Mononuclear cell (primary cell): ENCODE measurements around the gene CD180. TPM values are rescaled to one million over a fixed set of nuclear protein-coding genes. Genes with fewer than 3 reads are reported as not detected.
A peak's percentile ranks its signal among the peaks of the same experiment; 100 is the strongest.

Source experiments
- H3K27me3 ChIP-seq: 2 replicates; pipeline ENCODE4 v1.6.0; 2011; ENCODE audit warnings: low read length, control low read depth; ENCODE audit not compliant: insufficient read depth
- H3K4me1 ChIP-seq: 2 replicates; pipeline ENCODE4 v1.5.1; 2011; ENCODE audit warnings: mild to moderate bottlenecking, low read length, control low read depth; ENCODE audit not compliant: insufficient read depth
- H3K4me3 ChIP-seq: 2 replicates; pipeline ENCODE4 v1.5.1; 2011; ENCODE audit warnings: mild to moderate bottlenecking, low read length, moderate library complexity
- H3K9me3 ChIP-seq: 2 replicates; pipeline ENCODE4 v1.5.1; 2011; ENCODE audit warnings: low read depth, mild to moderate bottlenecking, control low read depth, low read length
- total RNA-seq: library from RNA; depleted of rRNA; stranded (reverse); fragments of >200 nt; gene quantifications from one replicate; pipeline ENCODE4 v1.2.3, GENCODE V29; 2012

Gene CD180
- total RNA-seq: 2.3 TPM

DNA sequence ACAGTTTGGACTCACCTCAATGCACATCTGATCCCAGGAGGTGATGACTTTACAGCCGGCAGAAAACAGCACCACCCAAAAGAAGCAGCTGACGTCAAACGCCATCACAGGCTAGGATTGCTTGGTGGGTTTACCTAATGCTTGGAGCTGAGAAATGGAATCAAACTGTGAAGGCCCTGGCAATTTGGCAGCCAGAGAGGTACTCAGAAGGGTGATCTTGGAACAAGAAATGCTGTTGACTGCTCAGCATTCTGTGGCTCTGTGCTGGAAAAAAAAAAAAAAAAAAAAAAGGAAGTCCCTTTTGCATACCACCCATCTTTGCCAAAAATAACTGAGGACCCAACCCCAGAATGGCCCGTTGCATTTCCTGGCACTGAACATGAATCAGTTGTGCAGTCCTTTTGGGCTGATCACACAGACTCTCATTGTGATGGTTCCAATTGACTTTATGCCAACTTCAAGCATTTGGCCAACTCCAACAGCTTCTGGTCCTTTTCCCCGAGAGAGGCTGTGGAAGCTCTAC, at the start of gene CD180:
Gene CD180, minus strand, starts transcription at position 263 of the 523 bp plus-strand sequence. Its CDS starts 158 bp downstream, at position 105.
- Histone ChIP-seq H3K9me3 (no peaks in the 10 kb centered on the region), H3K4me3 (peak within 1 kb of the TSS; percentile 49), H3K27me3 (no peaks in the 10 kb centered on the region), H3K4me1 (peaks cover 92% of the 10 kb centered on the region)

DNA sequence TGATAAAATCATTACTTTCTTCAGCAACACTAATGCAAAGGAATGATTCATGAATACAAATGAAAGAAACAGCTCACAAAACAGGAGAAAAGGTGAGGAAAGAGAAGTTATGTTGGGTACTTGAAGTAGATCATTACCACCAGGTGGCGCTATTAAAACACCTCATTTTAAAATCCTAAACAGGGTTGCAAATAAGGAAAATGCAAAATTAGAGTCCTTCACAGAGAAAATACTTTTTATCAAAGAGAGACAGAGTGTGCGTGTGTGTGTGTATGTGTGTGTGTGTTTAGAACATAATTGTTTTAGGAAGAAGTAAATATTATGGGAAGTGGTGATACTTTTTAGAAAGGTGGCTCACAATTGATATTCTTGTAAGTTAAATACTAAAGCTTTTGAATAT, 49.5 kb upstream of the CD180 start:
- Histone ChIP-seq H3K9me3 (no peaks in the 10 kb centered on the region), H3K4me3 (no peak overlapping the region), H3K27me3 (no peaks in the 10 kb centered on the region), H3K4me1 (peaks cover 9% of the 10 kb centered on the region)

DNA sequence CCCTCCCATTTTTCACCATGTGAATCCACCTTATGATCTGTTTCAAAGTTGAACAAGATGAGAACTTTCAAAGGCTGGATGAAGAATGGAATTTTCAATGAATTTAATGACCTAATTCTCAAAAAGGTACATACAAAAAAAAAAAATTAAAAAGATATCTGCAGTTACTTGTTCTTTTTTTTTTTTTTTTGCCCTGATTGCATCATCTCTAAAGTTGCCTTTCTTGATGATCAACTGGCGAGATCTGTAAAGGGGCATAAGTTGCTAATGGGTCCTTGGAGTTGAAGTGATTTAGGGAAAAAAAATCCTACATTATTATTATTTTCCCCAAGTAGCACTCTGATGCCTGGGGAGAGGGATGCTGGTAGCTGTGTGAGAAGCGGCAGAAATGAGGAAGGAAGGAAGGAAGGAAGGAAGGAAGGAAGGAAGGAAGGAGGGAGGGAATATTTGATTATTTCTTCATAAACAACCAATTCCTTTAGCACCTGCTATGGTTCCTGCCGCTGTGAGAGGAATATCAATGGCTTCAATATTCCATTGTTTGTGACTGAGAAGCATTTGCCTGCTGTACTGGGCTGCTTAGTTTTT, 48.8 kb upstream of the CD180 start:
- Histone ChIP-seq H3K27me3 (no peaks in the 10 kb centered on the region), H3K9me3 (no peaks in the 10 kb centered on the region), H3K4me1 (peaks cover 9% of the 10 kb centered on the region), H3K4me3 (no peak overlapping the region)

DNA sequence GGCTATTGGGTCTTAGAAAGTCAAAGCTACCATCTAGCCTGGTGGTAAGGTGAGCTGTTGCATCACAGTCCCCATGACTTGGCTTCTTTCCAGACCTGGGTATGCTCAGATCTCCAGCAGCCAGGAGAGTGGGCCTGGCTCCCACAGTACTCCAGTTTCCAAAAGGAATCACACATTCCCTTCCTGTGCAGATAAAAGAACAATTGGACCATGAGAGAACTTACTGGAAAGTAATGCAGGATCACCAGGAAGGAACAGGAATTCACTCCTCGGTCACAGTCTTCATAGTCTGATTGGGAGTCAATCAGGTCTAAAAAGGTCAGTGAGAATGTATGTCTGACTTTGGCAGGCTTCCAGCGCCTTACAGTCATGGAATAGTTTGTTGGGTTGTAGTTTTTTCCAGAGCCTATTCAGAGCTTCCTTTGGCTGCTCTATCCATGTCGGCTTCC, 47.8 kb upstream of the CD180 start:
- H3K4me1 ChIP-seq: peaks cover 9% of the 10 kb centered on the region
- no peaks in the 10 kb centered on the region for H3K9me3 ChIP-seq
- no peaks in the 10 kb centered on the region for H3K27me3 ChIP-seq
- no peak overlapping the region for H3K4me3 ChIP-seq

DNA sequence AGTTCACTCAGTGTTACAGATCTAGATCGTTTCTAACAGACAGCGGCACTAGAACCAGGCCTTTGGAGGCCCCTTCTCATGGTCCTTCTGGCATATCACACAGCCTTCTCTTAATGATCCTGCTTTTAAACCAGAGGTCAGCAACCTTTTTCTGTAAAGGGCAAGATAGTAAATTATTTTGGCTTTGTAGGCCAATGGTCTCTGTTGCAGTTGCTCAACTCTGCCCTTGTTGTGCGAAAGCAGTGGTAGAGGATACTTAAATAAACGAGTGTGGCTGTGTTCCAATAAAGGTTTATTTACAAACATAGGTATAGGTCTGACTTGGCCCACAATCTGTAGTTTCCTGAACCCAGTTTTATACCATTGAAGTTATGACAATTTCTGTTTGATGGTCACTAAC, 47.3 kb upstream of the CD180 start:
- Histone ChIP-seq H3K27me3 (no peaks in the 10 kb centered on the region), H3K9me3 (no peaks in the 10 kb centered on the region), H3K4me1 (peaks cover 9% of the 10 kb centered on the region), H3K4me3 (no peak overlapping the region)

DNA sequence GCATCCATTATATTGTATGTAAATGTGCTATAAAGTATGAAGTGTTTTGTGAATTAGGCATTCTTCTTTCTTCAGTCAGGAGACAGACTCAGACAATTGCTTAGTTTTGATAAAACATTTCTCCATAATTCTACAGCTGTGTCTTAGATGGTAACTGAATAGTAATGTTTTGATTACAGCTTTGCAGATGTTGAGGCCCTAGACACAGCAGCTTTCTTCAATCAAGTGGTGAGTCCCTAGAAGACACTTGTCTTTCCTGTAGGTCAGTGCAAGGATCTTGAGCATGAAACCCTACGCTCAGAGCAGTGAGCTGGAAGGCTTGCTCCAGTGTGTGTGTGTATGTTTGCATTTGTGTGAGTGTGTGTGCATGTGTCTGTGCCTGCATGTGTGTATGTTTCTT, 46.8 kb upstream of the CD180 start:
- H3K9me3 ChIP-seq: no peaks in the 10 kb centered on the region
- H3K4me3 ChIP-seq: no peak overlapping the region
- peaks cover 5% of the 10 kb centered on the region for H3K4me1 ChIP-seq
- no peaks in the 10 kb centered on the region for H3K27me3 ChIP-seq

DNA sequence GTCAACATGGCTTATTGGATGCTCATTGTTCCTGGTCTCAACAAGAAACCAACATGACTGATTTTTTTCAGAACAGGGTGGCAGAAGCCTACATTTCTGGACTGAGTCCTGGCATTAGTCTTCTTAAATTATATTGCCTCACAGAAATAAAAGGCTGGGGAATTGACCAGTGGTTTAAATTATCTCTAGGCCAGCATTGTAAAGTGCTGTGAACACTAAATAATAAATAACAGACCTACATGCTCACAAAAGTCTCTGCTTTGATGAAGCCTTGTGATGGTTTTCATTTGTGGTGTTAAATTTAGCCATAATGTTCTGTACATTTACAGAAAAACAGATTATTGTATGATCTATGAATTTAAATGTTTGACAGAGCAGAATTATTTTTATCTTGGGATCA, 44.7 kb upstream of the CD180 start:
- Histone ChIP-seq H3K9me3 (no peaks in the 10 kb centered on the region), H3K27me3 (no peaks in the 10 kb centered on the region), H3K4me1 (peaks cover 5% of the 10 kb centered on the region), H3K4me3 (no peak overlapping the region)

DNA sequence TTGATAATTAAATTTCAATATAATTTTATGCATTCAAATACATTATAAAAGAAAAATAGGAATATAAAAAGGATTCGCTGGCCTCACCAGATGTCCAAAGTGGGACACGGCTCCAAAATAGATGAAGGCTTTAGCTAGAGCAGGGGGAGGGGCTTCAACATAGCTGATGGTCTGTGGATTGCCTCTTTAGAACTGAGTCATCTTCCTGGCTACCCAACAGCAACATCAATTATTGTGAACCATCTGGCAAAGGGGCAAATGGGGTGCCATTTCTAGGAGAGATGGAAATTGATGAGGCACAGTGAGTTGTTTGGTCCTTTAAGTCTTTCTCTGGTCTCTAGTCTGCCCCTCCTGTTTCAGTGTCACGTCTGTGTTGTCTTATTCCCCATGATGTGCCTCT, 44.2 kb upstream of the CD180 start:
- H3K4me1 ChIP-seq: peaks cover 5% of the 10 kb centered on the region
- no peaks in the 10 kb centered on the region for H3K27me3 ChIP-seq
- no peaks in the 10 kb centered on the region for H3K9me3 ChIP-seq
- H3K4me3 ChIP-seq: no peak overlapping the region

DNA sequence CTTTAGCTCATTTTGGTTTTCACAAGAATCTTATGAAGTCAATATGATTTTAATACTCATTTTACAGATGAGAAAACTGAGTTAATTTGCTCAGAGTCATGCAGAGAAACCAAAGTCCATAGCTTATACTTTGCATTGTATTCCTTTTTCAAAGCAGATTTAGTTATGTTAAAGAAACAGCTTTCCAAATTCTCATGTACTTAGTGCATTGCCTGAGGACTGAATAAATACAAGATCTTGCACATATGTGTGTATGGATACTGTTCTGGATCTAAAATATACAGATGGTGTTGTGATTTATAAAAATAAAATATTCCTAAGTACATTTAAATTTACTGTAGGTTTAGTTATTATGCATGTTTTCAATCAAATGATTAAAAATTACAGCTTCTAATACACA, 43.5 kb upstream of the CD180 start:
- Histone ChIP-seq H3K4me3 (no peak overlapping the region), H3K4me1 (peaks cover 3% of the 10 kb centered on the region), H3K9me3 (no peaks in the 10 kb centered on the region), H3K27me3 (no peaks in the 10 kb centered on the region)

DNA sequence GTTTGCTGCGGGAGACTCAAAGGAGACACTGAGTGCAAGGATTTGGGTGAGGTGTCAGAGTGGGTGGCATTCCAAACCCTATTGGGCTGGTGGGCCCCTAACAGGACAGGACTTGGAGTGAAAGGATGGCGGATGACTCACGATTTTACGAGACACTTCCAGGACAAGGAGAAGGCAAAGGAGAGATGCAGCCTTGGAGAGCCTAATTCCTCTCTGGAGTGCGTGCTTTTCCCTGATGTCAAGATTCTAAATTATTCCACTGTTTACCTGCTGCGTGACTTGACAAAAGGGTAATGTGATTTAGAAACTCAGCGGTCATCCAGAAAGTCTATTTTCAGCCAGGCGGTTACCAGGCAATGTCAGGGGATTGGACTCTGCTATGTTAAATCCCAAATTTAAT, 41.6 kb upstream of the CD180 start:
- H3K4me3 ChIP-seq: no peak overlapping the region
- peaks cover 11% of the 10 kb centered on the region for H3K4me1 ChIP-seq
- H3K27me3 ChIP-seq: no peaks in the 10 kb centered on the region
- no peaks in the 10 kb centered on the region for H3K9me3 ChIP-seq

DNA sequence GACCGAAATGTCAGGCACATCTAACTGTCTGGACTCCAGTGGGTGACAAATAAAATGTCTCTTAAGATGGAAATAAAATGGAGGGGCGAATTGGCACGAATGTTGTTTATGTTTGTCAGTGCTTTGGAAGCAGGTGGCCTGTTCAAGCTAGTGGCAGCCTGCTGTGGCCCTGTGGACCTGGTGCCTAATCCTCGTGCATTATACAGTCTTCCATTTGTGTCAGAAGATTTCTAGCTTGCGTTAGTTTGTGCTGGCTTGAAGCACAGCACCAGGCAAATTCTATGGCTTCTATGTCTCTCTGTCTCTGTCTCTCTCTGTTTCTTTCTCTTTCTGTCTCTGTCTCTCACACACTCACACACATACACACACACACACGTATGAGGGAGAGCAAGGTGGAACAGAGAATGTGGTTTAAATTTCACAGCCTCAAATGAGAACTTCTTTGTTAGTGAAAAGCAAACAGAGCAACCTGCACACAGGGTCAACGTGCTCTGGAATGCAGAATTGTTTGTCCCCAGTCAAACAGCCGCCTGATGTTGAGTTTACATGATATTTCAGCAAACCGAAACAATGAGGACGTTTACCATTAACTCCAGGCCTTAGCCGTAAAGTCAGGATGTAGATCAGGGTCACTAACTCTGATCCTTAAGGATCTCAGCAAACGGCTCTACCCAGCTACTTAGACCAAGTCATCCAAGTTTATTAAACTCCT, 39.0 kb upstream of the CD180 start:
- no peaks in the 10 kb centered on the region for H3K27me3 ChIP-seq
- no peaks in the 10 kb centered on the region for H3K9me3 ChIP-seq
- H3K4me3 ChIP-seq: no peak overlapping the region
- H3K4me1 ChIP-seq: peaks cover 11% of the 10 kb centered on the region

DNA sequence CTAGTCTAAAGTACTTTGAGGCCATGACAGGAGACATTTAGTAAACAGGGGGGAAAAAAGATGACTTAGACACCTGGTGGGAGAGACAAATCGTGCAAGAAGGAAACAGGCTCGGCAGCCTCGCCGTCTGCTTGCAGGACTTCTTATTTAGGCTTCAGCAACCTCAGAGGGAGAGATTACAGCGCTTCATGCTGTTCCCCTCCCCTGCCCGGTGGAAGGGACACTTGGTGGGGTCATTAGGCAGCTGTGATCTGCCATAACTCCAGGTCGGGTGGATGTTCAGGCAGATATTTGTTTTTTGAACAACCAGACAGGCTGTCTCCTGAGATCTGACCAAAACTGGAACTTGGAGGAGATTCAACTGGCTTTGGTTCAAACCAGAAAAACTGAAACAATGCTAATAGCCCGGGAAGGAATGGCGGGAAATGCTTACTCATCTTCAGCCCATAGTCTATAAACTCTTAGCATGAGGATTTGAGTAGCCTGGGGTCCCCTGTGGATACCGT, 38.1 kb upstream of the CD180 start:
- H3K4me1 ChIP-seq: peaks cover 11% of the 10 kb centered on the region
- H3K4me3 ChIP-seq: no peak overlapping the region
- H3K27me3 ChIP-seq: no peaks in the 10 kb centered on the region
- H3K9me3 ChIP-seq: no peaks in the 10 kb centered on the region

DNA sequence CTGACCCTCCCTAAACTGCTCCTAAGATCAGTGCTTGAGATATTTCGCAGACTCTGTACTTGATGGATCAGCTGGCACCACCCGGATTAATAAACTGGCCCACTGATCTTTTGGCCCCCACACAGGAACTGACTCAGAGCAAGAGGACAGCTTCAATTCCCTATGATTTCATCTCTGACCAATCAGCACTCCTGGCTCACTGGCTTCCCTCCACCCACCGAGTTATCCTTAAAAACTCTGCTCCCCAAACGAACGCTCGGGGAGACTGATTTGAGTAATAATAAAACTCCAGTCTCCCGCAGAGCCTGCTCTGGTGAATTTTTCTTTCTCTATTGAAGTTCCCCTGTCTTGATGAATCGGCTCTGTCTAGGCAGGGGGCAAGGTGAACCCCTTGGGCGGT, 36.5 kb upstream of the CD180 start:
- Histone ChIP-seq H3K4me3 (no peak overlapping the region), H3K27me3 (no peaks in the 10 kb centered on the region), H3K4me1 (peaks cover 11% of the 10 kb centered on the region), H3K9me3 (no peaks in the 10 kb centered on the region)

DNA sequence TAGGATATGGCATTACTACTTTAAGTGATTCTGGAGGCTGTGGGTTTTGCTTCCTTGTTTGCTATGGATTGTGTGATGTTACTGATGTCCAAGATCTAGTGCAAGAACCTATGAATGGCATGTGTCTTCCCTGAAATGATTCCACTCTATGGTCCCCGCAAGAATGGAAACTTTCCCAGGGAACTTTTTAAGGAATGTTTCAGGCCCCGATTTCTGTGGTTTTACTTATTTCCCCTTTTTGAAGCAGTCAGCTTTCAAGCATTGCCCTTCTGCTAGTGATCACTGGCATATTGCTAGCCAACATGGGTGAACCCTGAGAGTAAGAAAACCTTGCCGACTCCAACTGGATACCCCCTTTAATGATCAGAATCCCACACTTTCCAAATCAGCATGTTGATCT, 26.6 kb upstream of the CD180 start:
- H3K4me3 ChIP-seq: no peak overlapping the region
- H3K9me3 ChIP-seq: no peaks in the 10 kb centered on the region
- H3K27me3 ChIP-seq: no peaks in the 10 kb centered on the region
- peaks cover 30% of the 10 kb centered on the region for H3K4me1 ChIP-seq

DNA sequence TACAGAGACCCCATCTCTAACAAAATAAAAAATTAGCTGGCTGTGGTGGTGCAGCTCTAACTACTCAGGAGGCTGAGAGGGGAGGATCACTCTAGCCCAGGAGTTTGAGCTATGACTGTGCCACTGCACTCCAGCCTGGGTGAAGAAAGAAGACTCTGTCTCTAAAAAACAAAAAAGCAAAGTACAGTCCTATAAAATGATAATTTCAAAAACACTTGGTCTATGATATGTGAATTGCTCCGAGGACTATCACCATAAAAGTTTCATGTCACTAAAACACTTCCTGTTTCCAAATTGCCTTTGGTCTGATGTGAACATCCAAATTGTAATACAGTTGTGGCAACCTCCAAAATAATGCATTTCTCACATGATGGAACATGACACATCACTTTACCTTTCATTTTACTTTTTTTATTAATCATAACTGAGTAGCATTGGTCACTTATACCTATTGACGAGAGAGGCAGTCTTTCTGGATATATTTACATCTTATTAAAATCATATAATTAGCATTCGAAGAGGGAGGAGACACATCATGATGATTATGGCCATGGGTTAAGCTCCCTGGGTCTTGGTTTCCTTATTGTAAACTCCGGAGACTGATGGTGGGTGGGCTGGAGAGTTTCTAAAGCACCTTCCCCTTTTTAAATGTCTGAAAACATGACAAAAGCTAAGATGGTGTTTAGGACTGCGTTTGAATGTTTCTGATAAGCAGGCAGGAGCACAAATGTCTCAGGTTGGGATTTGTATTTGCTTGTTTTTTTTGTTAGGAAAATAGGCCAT, 25.8 kb upstream of the CD180 start:
- no peak overlapping the region for H3K4me3 ChIP-seq
- H3K27me3 ChIP-seq: no peaks in the 10 kb centered on the region
- H3K4me1 ChIP-seq: peaks cover 37% of the 10 kb centered on the region
- no peaks in the 10 kb centered on the region for H3K9me3 ChIP-seq
